Ovary (tissue), 9 donors: ENCODE data around the gene EIF4E. TPM values are rescaled to one million over a fixed set of nuclear protein-coding genes. Genes with fewer than 3 reads are reported as not detected.
"Not testable (repeated sequence)": the region's sequence is repeated elsewhere in the genome, so short reads cannot be mapped to it uniquely, and the experiment has no call there.

Experiments
- DNase-seq, 5 donors: peaks; one replicate each; pipeline ENCODE4 v3.0.0-alpha.2; 2019 to 2020
- H3K27ac ChIP-seq, 2 donors: fragments of 200-600 bp; one replicate each; pipeline versions ENCODE4 v1.5.1 to v1.8.0; 2019 to 2022
- H3K27me3 ChIP-seq: fragments of 200-600 bp; one replicate; pipeline ENCODE4 v1.8.0; 2022
- H3K36me3 ChIP-seq: fragments of 200-600 bp; sonication (generic); one replicate; pipeline ENCODE4 v1.5.1; 2019
- H3K4me1 ChIP-seq: one replicate; pipeline ENCODE4 v1.8.1; 2013; ENCODE audit warnings: mild to moderate bottlenecking, moderate library complexity; ENCODE audit not compliant: insufficient read depth
- H3K4me3 ChIP-seq: fragments of 200-600 bp; sonication (generic); one replicate; pipeline ENCODE4 v1.5.1; 2017
- H3K9me3 ChIP-seq, 2 donors: fragments of 200-600 bp in 1 of 2; sonication (generic) in 1 of 2; one replicate each; pipeline versions ENCODE4 v1.5.1 to v1.8.1; 2013 to 2019; ENCODE audit warnings: mild to moderate bottlenecking in 1 of 2, moderate library complexity in 1 of 2
- EP300 ChIP-seq: sonication (generic); formaldehyde crosslinking; IDR thresholded peaks from one replicate; pipeline ENCODE4 v1.6.1; 2017; ENCODE audit warnings: antibody characterized with exemption
- POLR2A ChIP-seq: fragments of 450-650 bp; IDR thresholded peaks from one replicate; pipeline ENCODE4 v1.6.1; 2017; ENCODE audit warnings: antibody characterized with exemption, mild to moderate bottlenecking, moderate library complexity
- WGBS, 3 donors: extraction: QIAGEN DNeasy Blood & Tissue Kit in 1 of 3; methylation state at CpG; one replicate each; pipeline versions ENCODE4 v1.1.5 to v1.1.7; 2013 to 2017; 5-methylcytosine and 5-hydroxymethylcytosine counted together
- intact Hi-C, 4 donors: fragments of 100-400 bp; cut with DNase I; formaldehyde crosslinking; loops; one replicate each; pipeline versions ENCODE4 v1.11.0 to v1.15.1; 2022 to 2023
- polyA plus RNA-seq, 2 donors: library from polyadenylated mRNA; stranded (reverse); fragments of 200-250 nt in 1 of 2; fragments of 350-450 nt in 1 of 2; fragmentation: Illumina TruSeq in 1 of 2; extraction: RNeasy Lipid Tissue Mini Kit (QIAGEN cat#74804) in 1 of 2; gene quantifications; one replicate each; pipeline ENCODE4 v1.2.3, GENCODE V29; 2013 to 2014
- total RNA-seq, 7 donors: library from RNA; depleted of rRNA in 2 of 7; stranded (reverse); fragments of >200 nt in 2 of 7; fragmentation: NEBNext Ultra II Directional in 3 of 7; extraction: Animal tissue kit (Norgen Biotek cat#: 25700) in 3 of 7; gene quantifications; one replicate each; pipeline versions ENCODE4 v1.1.0 to v1.2.4, GENCODE V29; 2016 to 2023
- TF ChIP-seq, protein P1 (sequence below), 3 donors: fragments of 450-650 bp in 2 of 3; fragments of 200-600 bp in 1 of 3; IDR thresholded peaks; one replicate each; pipeline versions ENCODE4 v1.5.1 to v1.8.0; 2016 to 2022; ENCODE audit warnings: antibody characterized with exemption in 3 of 3, mild to moderate bottlenecking in 1 of 3
- donor health status: DM: no; HTN: no; CAD: no; lungs with moderate emphysema.
- donor health status: DM: no; HTN: no; CAD: no.
- donor health status: Bipolar disorder and iron deficiency.
- donor health status: DM: yes; HTN: yes; CAD: no.
- donor health status: DM: no; HTN: no; CAD: no.
- donor health status: DM: yes; HTN: yes; CAD: no.

EIF4E gene
- total and polyA plus RNA-seq, 9 donors = 26.7 to 74.4 (median 62.7) TPM

GRCh38 chr4:98930311-98930865, 1.5 kb upstream of the EIF4E start:
- H3K27ac ChIP-seq = peak overlapping the region in 1 of 2 donors; percentile 76
- no peak overlapping the region for H3K4me3 ChIP-seq
- intact Hi-C loops = loop anchor here in 2 of 4 donors (2.0 to 10.0 kb wide), 2 partner anchors 64 kb away; partner anchors contain the start of gene METAP1 (in 2 of the 2)
- H3K9me3 ChIP-seq = no peaks in the 10 kb centered on the region
- H3K4me1 ChIP-seq = no peaks in the 10 kb centered on the region
- H3K36me3 ChIP-seq = no peaks in the 10 kb centered on the region
- TF ChIP-seq EP300 (no peak), POLR2A (no peak)
- TF ChIP-seq, protein P1, sequence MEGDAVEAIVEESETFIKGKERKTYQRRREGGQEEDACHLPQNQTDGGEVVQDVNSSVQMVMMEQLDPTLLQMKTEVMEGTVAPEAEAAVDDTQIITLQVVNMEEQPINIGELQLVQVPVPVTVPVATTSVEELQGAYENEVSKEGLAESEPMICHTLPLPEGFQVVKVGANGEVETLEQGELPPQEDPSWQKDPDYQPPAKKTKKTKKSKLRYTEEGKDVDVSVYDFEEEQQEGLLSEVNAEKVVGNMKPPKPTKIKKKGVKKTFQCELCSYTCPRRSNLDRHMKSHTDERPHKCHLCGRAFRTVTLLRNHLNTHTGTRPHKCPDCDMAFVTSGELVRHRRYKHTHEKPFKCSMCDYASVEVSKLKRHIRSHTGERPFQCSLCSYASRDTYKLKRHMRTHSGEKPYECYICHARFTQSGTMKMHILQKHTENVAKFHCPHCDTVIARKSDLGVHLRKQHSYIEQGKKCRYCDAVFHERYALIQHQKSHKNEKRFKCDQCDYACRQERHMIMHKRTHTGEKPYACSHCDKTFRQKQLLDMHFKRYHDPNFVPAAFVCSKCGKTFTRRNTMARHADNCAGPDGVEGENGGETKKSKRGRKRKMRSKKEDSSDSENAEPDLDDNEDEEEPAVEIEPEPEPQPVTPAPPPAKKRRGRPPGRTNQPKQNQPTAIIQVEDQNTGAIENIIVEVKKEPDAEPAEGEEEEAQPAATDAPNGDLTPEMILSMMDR (IDR thresholded peaks at IDR 0.05) = no peak
- 84 to 86% (median 84%) methylated on average over 2 of the region's 2 CpGs for WGBS, 3 donors
- no peak for DNase-seq
- H3K27me3 ChIP-seq = no peaks in the 10 kb centered on the region

- intact Hi-C loops = loop anchor here in 2 of 4 donors (2.0 to 10.0 kb wide), 2 partner anchors 65 kb away; partner anchors contain the start of gene METAP1 (in 2 of the 2)
- Histone ChIP-seq H3K27me3 (no peaks in the 10 kb centered on the region), H3K4me1 (no peaks in the 10 kb centered on the region), H3K36me3 (no peaks in the 10 kb centered on the region), H3K27ac (peak overlapping the region; percentile 76 to 87), H3K4me3 (peak overlapping the region; percentile 97), H3K9me3 (no peaks in the 10 kb centered on the region)
- peak; percentile 45 to 73 (median 58) for DNase-seq
- TF ChIP-seq EP300 (peak; percentile 19), POLR2A (peak; percentile 7)
- TF ChIP-seq, protein P1 (IDR thresholded peaks at IDR 0.05) = peak in 1 of 3 donors; percentile 33
- 3 to 8% (median 7%) methylated on average over 44 of the region's 44 CpGs for WGBS, 3 donors
These were observed 671 bp upstream of the EIF4E start for GRCh38 chr4:98929341-98930267.

DNA sequence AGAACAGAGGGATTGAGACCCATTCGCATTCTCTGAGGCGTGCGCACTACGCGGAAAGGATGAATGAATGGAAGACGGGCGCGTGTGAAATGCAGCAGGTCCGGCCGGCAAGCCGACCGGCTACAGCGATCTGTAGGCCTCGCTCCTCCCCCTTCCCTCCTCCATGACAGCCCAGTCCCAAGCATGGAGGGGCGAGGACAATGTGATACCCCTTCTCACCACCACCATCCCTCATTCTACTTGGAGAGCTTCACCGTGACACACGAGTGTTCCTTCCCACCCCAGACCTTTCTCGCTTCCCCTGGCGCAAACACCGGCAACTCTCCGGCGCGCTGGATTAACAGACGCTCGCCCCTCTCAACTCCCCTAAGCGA, 815 bp downstream of the EIF4E start:
- no peaks in the 10 kb centered on the region for H3K36me3 ChIP-seq
- H3K27ac ChIP-seq = peak overlapping the region; percentile 76 to 92
- intact Hi-C loops = no loop called here
- H3K27me3 ChIP-seq = no peaks in the 10 kb centered on the region
- peak; percentile 46 to 66 (median 58) for DNase-seq
- TF ChIP-seq EP300 (no peak), POLR2A (no peak)
- TF ChIP-seq, protein P1 (IDR thresholded peaks at IDR 0.05) = no peak
- H3K4me3 ChIP-seq = peak overlapping the region; percentile 97
- 0 to 1% (median 0%) methylated on average over 26 of the region's 26 CpGs for WGBS, 3 donors
- H3K9me3 ChIP-seq = no peaks in the 10 kb centered on the region
- no peaks in the 10 kb centered on the region for H3K4me1 ChIP-seq

- H3K4me3 ChIP-seq, H3K9me3 ChIP-seq, H3K36me3 ChIP-seq, H3K27me3 ChIP-seq, intact Hi-C loops, DNase-seq, H3K4me1 ChIP-seq, H3K27ac ChIP-seq: not testable (repeated sequence)
- WGBS, 3 donors = 96 to 98% (median 96%) methylated on average over 15 of the region's 15 CpGs
These were observed 2.7 kb downstream of the EIF4E start for GRCh38 chr4:98926257-98926656.
